ENCODE data around the gene RBP5.

Gene RBP5, protein sequence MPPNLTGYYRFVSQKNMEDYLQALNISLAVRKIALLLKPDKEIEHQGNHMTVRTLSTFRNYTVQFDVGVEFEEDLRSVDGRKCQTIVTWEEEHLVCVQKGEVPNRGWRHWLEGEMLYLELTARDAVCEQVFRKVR

DNA sequence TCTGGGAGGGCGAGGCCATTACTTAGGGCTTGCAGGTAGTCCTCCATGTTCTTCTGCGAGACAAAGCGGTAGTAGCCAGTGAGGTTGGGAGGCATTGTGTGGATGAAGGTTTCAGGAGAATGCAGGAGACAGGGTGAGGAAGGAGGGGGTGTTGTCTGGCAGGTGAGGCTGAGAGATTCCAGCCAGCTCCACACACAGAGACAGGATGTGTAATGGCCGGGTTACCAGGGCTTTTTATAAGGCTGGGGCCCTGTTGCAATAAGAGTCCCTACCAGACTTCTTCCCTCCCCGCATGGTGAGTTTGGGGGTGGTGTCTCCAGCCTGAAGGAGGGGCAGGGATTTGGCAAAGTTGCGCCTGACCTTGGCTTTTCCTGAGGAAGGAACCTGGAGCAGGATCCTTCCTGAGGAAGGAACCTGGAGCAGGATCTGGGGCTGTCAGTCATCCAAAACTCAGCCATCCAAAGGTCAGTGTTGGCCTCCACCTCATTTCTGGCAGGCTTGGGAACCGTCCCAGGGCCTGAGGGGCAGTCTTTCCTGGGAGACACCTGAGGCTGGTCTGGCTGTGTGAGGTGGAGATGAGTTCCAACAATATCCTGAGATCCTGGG lies at the start of gene RBP5:
Gene RBP5 (minus strand): TSS at position 209 of the 606 bp plus-strand sequence. CDS start 114 bp downstream, at position 95.
- DNase-seq (ENCODE audit: low read depth) = no peak

DNA sequence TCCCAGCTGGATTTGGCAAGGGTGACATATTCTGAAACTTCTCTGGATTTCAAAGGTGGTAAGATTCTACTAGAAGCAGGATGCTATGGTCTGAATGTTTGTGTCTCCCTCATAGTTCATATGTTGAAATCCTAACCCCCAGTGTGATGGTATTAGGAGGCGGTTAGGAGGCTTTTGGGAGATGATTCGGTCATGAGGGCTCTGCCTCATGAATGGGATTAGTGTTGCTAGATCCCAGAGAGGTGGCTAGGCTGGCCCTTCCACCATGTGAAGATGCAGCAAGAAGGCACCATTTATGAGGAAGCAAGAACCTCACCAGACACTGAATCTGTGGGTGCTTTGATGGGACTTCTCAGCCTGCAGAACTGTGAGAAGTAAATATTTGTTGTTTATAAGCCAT lies 49.8 kb upstream of the RBP5 start:
- DNase-seq (ENCODE audit: low read depth) = no peak

DNA sequence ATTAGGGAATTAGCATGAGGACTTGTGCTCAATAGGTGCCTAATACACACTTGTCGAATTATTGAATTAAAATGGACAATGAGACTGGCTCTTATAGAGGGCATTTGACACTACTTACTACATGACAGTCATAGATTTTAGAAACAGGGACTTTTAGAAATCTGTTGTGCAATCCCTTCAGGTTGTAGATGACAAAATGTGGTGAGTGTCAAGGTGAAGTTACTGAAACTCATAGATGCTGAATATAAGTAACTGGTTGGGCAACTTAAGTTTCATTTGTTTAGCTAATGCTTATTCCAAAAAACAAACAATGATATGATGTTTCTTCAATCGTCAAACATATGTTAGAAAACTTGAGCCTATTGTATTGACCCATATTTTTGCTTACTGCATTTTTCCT lies 47.9 kb upstream of the RBP5 start:
- no peak for DNase-seq (ENCODE audit: low read depth)

DNA sequence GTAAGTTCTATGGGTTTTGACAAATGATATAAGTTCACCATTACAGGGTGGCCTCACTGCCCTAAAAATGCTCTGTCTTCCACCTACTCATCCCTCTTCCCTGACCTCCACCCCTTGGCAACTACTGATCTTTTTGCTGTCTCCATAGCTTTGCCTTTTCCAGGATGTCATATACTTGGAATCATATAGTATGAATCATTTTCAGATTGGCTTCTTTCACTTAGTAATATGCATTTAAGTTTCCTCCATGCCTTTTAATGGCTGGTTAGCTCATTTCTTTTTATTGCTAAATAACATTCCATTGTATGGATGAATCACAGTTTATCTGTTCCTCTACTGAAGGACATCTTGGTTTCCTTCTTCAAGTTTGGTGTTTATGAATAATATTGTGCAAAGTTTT lies 46.8 kb upstream of the RBP5 start:
- DNase-seq (ENCODE audit: low read depth) = no peak

DNA sequence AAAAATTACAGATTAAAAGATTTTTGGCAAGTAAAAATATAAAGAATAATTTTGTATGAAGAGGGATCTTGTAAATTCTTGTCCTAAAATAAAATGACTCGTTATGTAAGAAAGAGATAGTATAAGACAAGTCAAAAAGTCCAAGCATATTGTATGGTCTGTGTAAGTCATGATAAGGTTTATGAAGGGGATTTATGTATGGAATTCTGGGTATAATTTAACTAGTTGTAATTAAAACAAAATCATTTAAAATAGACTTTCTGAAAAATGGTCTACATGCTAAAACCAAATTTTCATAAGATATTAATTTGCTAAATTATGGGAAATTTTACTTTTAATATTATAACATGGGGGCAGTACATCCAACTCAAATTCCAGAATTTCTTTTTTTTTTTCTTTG lies 43.2 kb upstream of the RBP5 start:
- no peak for DNase-seq (ENCODE audit: low read depth)

DNA sequence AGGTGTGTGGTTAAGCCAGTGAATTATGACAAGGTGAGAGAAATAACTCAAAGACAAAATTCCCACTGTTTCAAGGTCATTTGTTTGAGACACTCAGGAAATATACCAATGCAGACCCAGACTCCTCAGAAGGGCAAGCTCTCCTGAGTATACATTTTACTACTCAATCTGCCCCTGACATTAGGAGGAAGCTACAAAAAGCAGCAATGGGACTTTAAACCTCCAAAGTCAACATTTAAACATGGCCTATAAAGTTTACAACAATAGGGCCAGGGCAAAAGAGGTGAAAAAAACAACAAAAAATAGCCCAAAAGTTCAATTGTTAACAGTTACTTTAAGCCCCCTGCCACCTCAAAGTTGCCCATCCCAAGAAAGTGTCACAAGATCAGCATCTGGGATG lies 41.3 kb upstream of the RBP5 start:
- DNase-seq (ENCODE audit: low read depth) = no peak

DNA sequence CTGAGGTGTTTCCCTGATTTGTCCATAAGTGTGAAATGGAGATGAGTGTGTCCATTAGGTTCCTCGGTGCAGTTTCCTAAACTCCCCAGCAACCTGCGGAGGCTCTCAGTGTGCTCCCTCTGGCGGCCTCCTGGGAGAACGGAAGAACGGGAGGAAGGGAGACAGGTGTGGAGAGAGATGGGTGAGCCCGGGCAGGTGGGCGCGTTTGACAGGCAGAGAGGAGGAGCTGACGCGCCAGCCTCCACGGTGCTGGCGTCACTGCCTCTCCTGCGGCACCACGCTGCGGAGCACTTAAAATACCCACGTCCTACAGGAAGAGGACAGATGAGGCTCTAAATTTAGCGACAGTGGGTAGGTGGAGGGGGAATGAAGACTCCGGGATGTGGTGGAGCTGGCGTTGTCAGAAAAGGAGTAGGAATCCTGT lies 34.0 kb upstream of the RBP5 start:
- no peak for DNase-seq (ENCODE audit: low read depth)

DNA sequence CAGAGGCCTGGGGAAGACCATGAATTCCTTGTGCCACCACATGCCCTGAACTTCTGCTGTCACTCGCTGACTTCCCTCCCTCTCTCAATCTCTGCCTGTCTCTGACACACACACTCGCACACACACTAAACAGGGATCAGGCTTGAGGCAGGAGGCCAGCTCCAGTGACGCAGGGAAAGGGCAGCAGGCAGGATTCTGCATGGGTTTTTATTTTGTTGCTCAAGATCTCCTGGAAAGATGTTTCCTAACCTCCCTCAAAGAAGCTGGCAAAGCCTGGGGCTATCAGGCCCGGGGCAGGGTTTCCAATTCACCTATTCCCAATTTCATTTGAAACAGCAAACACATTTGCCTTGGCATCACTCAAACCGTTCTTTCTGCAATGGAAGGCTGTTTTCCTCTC lies 33.1 kb upstream of the RBP5 start:
- DNase-seq (ENCODE audit: low read depth) = no peak

DNA sequence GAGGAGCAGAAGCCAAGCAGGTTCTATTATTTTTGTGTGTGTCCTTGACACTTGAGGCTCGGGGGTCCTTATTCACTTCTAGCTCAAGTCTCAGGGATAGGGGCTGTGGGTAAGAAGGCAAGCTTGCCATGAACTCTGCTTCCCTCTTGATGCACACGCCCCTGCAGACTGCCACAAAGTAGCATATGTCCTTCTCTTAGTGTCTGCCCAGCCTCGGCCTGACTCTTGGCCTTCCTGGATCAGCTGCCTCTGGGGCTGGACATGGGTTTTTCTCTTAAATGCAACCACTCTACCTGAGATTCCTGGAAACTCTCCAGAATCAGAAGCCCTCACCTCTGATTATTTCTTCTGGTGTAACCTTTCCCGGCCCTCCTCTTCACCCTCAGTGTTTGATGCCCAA lies 32.6 kb upstream of the RBP5 start:
- no peak for DNase-seq (ENCODE audit: low read depth)

DNA sequence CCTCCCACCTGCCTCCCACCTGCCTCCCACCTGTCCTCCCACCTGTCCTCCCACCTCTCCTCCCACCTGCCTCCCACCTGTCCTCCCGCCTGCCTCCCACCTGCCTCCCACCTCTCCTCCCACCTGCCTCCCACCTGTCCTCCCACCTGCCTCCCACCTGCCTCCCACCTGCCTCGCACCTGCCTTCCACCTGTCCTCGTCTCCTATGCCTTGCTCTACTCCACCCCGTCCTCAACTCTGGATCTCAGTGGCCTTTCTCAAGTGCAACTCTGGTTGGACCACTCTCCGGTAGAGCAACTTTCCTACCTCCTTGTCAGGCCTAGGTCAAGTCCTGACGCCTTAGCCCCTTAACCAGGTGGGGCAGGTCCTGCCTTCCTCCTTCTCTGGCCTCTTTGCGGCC lies 31.5 kb upstream of the RBP5 start:
- DNase-seq (ENCODE audit: low read depth) = no peak

DNA sequence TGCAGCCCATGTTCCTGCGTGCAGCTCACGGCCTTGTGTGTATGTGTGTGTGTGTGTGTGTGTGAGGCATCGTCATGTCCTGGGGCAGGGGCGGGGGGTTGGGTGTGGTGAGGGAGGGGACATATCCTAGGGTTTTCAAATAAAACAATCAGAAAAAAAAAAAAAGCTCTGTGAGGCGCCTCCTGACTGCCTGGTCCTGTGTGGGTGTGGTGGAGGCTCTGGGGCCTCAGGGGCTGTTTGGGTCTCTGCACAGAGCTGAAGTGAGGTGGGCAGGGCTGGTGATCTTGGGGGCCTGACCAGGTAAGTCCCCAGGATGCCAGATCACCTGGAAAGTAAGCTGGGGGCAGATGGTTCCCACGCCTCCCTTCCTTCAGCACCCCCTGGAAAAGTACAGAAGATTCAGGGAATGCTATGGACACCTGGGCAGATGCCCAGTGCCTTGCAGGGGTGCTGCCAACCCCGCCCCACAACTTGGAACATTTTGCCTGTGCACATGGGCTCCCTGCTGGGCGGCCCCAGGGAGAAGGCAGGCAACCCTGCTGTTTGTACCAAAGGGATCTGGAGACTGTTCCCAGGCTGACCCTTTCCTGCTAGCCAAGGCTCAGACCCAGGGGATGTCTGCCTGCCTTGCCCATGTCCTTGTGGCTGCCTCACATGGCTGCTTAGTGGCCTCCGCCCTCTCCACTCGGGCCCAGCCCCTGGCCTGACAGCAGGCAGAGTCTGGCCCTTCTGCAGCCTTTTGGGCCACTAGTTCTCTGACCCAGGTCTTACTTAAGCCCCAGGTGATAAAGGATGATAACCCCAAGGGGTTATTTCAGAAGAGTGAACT lies 30.3 kb upstream of the RBP5 start:
- DNase-seq (ENCODE audit: low read depth) = no peak

DNA sequence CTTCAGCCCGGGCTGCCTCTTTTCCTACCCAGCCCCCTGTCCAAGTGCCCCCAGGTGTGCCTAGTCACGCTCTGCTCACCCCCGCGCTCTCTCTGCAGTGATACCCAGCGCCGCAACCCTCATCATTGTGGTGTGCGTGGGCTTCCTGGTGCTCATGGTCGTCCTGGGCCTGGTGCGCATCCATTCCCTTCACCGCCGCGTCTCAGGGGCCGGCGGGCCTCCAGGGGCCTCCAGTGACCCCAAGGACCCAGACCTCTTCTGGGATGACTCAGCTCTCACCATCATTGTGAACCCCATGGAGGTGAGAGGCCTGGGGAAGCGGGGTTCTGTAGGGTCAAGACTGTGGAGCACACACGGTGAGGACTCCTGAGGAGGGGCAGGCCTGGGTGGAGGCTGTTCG lies 28.7 kb upstream of the RBP5 start:
- no peak for DNase-seq (ENCODE audit: low read depth)

DNA sequence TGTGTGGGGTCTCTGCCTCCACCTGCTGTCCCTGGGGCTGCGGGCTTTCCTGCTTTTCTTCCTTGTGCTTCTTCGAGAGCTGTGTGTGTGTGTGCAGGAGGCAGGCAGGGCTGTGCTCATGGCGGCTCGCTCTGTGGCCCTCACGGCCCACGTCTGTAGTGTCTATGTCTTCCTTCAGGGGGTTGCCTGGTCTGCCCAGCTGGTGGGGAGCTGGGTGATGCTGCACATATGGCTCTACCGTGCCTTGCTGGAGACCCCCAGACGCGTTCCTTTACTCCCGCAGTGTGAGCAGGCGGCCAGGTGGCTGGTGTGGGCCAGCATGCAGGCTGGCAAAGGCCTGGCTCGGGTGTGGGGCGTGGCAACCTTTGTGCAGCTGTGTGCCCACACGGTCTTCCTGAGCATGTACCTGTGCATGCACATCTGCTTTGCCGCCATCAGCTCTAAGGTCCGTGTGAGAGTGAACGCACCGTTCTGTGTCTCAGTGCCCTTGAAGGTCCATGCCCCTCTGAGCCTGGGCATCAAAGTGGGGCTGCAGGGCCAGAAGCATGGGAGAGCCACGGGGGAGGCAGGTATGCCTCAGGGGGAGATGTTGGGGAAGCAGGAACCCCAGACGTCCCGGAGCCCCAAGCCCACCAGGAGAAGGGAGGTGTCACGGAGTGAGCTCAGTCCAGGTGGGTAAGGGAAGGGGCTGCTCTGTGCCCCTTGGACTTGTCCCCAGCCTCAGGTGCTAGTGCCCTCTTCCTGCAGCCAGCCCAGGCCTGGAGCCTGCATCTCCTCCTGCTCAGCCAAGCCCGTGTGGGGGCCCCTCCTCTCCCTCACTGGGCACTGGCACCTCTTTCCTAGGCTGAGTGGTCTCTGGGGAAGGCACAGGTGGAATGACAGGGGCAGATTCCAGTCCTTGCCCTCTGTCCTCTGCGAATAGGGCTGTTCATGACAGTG lies 27.8 kb upstream of the RBP5 start:
- no peak for DNase-seq (ENCODE audit: low read depth)

DNA sequence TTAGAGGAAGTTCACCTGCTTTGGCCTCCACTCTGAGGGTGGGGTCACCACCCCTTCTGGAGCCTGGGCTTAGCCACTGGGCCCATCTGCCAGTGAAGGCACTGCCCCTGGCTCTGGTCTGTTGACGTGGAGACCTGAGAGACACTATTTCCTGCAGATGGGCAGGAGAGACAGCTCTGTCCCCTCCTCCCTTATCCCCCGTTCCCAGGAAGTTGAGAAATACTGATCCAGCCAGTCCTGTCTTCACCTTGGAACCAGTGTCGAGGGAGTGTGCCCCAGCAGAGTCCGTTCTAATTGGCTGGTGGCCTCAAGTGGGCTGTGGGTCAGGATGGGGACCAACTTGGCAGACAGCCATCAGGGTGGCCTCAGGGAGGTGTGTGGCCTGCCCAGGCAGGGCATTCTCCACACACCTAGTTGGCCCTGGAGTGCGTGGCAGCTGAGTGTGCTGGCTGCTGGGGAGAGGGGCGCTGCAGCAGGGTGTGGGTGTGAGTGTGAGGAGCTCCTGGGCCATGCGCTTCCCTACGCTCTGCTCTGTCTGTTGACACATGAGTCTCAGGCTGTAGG lies 26.9 kb upstream of the RBP5 start:
- DNase-seq (ENCODE audit: low read depth) = no peak

DNA sequence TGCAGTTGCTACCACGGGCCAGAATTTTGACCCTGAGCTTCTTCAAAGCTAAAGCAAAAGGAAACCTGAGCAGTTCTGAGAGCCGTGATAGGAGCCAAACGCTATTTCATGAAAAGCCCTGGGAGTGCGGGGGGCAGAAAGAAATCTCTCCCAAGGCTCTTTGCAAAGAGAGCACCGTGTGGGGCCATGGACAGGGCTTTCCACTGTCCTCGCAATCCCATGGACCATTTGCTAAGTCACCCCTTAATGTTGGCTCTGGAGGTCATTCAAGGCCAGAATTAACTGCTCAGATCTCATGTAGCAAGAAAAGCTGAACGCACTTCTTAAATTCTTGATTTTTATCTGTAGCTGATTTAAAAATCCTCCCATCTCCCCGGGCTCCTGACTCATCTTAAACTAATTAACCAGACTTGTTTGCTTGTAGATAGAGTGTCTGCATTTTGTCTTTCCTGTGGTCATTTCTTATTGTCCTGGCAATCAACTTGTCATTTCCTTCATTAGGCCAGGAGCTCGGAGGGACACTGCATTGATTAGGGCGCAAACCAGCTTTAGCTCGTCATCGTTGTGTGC lies 26.3 kb upstream of the RBP5 start:
- DNase-seq (ENCODE audit: low read depth) = no peak

DNA sequence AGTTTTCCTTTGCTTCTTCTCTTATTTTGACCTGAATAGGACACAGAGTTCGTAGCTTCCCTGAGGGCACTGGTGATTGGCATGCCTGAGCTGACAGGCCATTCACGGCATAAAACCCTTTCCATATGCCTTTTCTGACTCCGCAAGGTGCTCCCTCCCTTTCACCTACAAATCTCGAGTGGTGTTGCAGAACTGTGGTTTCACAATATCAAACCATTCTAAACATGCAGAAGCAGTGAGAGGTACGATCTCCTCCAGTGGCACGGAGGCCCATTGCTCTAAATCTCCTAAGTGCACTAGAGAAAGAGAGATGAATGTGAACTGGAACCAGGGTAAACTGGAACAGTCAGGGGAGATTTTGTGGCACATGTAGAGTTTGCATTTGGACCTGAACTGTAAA lies 25.4 kb upstream of the RBP5 start:
- DNase-seq (ENCODE audit: low read depth) = no peak

DNA sequence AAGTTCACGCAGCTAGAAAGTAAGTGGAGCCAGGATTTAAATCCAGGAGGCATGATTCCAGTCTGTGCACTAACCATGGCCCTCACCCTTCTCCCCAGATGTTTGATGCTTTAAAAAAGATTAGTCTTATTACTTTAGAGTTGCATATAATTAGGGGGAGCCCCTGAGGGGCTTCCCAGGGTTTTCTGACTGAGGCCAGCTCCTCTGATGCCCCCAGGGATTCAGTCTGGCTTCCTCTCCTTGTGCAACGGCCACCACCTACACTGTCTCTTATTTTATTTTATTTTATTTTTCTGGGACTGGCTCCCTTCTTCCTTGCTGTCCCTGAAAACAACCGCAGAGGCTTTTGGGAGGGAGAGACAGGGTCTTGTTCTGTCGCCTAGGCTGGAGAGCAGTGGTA lies 24.1 kb upstream of the RBP5 start:
- DNase-seq (ENCODE audit: low read depth) = no peak

DNA sequence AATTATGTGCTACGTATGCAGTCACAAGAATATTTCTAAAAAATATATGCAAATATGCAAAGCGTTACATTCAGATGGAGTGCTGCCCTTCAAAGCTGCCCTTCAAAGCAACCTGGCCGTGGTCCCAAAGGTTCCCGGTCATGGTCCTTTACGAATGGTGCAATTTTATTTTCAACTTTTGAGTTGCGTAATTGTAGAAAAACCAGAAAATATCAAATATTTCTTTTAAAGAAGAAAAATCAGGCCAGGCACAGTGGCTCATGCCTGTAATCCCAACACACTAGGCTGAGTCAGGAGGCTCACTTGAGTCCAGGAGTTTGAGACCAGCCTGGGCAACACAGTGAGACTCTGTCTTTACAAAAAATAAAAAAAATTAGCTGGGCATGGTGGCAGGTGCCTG lies 22.8 kb upstream of the RBP5 start:
- DNase-seq (ENCODE audit: low read depth) = no peak

DNA sequence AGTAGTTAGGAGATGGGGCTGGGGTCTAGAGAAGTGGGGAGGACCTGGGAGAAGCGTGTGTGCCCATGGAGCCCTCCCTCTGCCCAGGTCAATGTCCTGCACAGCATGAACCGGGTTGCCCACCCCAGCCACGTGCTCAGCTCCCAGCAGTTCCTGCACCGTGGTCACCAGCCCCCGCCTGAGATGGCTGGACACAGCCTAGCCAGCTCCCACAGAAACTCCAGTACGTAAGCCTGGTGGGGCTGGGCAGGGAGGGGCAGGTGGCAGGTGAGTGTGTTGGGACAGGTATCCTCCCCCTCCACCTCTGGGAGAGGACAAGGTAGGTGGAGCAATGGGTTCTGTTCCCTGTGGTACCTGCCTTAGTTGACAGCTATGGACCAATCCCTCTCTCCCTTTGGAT lies 22.2 kb upstream of the RBP5 start:
- no peak for DNase-seq (ENCODE audit: low read depth)

DNA sequence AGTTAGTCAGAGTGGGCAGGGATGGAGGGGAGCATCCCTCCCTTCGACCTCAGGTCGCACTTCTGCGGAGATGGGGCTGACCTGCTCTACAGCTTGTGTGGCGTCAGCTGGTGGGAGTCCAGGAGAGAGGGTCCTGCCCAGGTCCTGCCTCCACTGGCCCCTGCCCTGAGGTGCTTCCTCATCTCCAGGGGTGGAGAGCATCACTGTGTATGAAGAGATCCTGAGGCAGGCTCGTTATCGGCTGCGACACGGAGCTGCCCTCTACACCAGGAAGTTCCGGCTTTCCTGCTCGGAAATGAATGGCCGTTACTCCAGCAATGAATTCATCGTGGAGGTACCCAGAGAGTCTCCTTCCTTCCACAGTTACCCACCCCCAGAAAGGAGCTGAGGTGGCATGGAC lies 21.7 kb upstream of the RBP5 start:
- no peak for DNase-seq (ENCODE audit: low read depth)

DNA sequence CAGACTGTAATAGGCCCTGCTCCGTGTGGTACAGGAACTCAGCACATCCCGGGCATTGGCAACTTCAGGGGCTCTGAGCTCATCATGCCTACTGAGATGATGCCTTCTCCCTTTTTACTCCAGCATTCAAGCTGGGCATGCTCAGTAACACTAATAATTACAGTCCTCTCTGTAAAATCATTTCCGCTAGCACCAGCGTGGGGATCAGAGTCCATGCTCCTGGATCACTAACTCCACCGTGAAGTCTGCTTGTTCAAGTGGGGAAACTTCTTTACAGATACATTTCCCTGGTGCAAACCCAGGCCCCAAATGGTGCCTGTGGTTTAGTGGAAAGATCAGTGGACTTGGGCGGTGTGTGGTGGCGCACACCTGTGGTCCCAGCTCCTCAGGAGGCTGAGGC lies 18.2 kb upstream of the RBP5 start:
- DNase-seq (ENCODE audit: low read depth) = no peak

DNA sequence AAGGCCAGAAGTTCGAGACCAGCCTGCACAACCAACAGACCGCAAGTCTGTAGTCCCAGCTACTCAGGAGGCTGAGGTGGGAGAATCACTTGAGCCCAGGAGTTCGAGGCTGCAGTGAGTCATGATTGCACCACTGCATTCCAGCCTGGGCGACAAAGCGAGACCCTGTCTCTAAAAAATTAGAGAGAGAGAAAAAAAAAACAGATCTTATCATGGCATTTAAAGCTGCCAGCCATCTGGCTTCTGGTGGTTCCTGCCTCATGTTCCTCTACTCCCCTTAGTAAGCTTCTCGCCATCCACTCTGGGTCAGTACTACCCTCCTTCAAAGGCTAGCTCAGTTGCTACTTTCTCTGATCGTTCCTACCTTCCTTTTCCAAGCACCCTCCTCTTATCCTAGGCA lies 17.5 kb upstream of the RBP5 start:
- DNase-seq (ENCODE audit: low read depth) = no peak
